ENCODE measurements around the gene SPTSSB. TPM values are rescaled to one million over a fixed set of nuclear protein-coding genes. Genes with fewer than 3 reads are reported as not detected.

Gene SPTSSB
- total RNA-seq, 1 donor from 2014 or later, result 0.42 TPM

DNA sequence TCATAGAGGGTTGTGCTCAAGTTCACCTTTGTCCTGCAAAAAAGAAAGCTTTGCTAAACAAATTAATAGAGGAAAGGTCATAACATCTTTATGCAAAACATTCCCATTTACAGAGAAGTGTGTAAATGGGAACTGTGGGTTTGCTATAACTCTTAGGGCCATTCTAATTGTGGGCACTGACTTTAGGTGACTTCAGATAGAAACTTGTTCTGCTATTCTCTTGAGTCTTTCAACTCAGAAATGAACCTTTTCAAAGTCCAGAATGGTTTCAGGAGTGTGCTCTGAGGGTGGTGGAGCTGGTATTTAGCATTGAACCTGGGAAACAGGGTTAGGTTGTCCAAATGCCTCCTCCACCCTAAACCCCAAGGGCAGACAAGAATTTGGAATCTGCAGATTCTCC, 34.0 kb downstream of the SPTSSB start:
- H3K27me3 Mint-ChIP-seq (ENCODE audit: low read depth), result no peaks in the 10 kb centered on the region
- no peak overlapping the region for H3K4me3 Mint-ChIP-seq
- H3K27ac Mint-ChIP-seq (ENCODE audit: unreplicated experiment), result no peak overlapping the region
- no peaks in the 10 kb centered on the region for H3K9me3 Mint-ChIP-seq
- no peaks in the 10 kb centered on the region for H3K4me1 Mint-ChIP-seq
- no peaks in the 10 kb centered on the region for H3K36me3 Mint-ChIP-seq (ENCODE audit: low read depth)
- TF ChIP-seq, protein P1, sequence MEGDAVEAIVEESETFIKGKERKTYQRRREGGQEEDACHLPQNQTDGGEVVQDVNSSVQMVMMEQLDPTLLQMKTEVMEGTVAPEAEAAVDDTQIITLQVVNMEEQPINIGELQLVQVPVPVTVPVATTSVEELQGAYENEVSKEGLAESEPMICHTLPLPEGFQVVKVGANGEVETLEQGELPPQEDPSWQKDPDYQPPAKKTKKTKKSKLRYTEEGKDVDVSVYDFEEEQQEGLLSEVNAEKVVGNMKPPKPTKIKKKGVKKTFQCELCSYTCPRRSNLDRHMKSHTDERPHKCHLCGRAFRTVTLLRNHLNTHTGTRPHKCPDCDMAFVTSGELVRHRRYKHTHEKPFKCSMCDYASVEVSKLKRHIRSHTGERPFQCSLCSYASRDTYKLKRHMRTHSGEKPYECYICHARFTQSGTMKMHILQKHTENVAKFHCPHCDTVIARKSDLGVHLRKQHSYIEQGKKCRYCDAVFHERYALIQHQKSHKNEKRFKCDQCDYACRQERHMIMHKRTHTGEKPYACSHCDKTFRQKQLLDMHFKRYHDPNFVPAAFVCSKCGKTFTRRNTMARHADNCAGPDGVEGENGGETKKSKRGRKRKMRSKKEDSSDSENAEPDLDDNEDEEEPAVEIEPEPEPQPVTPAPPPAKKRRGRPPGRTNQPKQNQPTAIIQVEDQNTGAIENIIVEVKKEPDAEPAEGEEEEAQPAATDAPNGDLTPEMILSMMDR (conservative IDR thresholded peaks at IDR 0.05), result no peak
- DNase-seq (ENCODE audit: low read depth, low spot score), result no peak

DNA sequence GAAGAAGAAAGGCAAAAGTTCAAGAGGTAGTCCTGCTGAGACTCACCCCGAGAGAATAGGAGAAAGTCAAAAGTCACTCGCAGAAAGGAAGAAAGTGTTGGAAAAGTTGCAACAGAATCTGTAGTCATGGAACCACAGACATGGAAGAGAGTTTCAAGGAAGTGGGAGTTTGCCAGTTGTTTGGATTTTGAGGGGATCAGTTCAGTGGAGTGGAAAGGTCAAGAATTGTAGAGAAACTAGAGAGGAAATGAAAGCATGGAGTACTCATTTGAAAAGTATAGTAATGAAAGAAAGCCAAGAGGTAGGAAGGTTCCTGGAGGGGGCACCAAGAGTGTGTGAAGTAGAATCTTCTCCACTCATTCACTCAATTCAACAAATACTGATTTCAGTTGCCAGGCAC, 34.7 kb downstream of the SPTSSB start:
- H3K27ac Mint-ChIP-seq (ENCODE audit: unreplicated experiment), result no peak overlapping the region
- H3K4me1 Mint-ChIP-seq, result no peaks in the 10 kb centered on the region
- DNase-seq (ENCODE audit: low read depth, low spot score), result no peak
- H3K36me3 Mint-ChIP-seq (ENCODE audit: low read depth), result no peaks in the 10 kb centered on the region
- TF ChIP-seq, protein P1 (conservative IDR thresholded peaks at IDR 0.05), result no peak
- H3K27me3 Mint-ChIP-seq (ENCODE audit: low read depth), result no peaks in the 10 kb centered on the region
- H3K4me3 Mint-ChIP-seq, result no peak overlapping the region
- H3K9me3 Mint-ChIP-seq, result no peaks in the 10 kb centered on the region

DNA sequence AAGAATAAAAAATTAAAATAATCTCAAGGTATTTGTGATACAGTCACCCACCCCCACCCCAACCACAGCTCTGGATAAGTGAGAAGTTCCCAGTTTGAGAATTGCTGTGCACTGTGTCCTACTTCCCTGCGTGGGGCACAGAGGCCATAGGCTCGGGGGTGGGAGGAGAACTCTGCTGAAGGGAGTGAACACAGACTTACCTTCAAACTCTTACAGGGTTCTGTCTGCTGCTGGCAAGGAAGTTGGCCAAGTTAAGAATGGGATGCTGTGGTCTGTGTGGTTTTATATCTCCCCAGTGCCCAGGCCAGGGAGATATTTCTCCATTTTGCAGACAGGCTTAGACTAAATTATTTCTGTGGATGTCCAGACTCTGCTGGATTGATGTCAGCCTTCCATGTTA, 37.6 kb downstream of the SPTSSB start:
- no peak overlapping the region for H3K4me3 Mint-ChIP-seq
- DNase-seq (ENCODE audit: low read depth, low spot score), result no peak
- H3K27ac Mint-ChIP-seq (ENCODE audit: unreplicated experiment), result no peak overlapping the region
- no peaks in the 10 kb centered on the region for H3K27me3 Mint-ChIP-seq (ENCODE audit: low read depth)
- H3K4me1 Mint-ChIP-seq, result no peaks in the 10 kb centered on the region
- H3K9me3 Mint-ChIP-seq, result no peaks in the 10 kb centered on the region
- no peaks in the 10 kb centered on the region for H3K36me3 Mint-ChIP-seq (ENCODE audit: low read depth)
- TF ChIP-seq, protein P1 (conservative IDR thresholded peaks at IDR 0.05), result no peak

DNA sequence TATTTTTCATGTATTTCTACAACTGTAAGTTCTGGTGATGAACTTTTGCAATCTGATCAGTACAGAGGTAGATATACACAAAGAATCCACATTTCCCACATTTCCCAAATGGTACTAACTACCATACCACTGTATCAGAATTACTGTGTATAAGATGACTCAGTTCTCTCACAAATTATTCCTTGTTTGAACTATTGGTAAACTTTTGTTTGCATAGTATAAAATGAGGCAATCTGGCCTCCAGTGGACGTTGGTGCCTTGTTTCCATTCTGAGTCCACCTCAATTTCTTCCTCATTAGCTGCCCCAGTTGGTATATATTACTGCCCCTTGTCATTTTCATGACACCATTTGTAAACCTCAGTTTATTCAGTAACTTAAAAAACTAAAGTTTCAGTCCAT, 38.5 kb downstream of the SPTSSB start:
- Mint-ChIP-seq H3K27ac (ENCODE audit: unreplicated experiment) (no peak overlapping the region), H3K27me3 (ENCODE audit: low read depth) (no peaks in the 10 kb centered on the region), H3K4me3 (no peak overlapping the region), H3K4me1 (no peaks in the 10 kb centered on the region), H3K9me3 (no peaks in the 10 kb centered on the region), H3K36me3 (ENCODE audit: low read depth) (no peaks in the 10 kb centered on the region)
- DNase-seq (ENCODE audit: low read depth, low spot score), result no peak
- TF ChIP-seq, protein P1 (conservative IDR thresholded peaks at IDR 0.05), result no peak

DNA sequence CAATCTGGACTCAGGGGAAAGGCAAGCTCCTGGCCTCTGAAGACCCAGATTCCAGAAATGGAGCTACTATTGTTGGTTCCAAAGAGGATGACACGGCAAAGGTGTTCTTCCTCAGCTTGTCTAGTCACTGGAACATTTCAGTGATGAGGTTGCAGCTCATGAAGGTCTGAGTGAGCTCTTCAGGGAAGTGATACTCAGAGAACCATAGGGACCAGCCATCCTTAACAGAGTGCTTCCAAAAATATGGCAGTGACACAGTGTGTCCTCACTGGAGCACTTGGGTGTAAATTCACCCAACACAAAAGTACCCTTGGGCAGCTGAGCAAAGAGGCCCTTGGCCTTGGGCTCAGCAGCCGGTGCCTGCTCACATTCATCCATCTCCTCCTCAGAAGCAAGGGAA, 46.3 kb downstream of the SPTSSB start:
- H3K4me3 Mint-ChIP-seq, result no peak overlapping the region
- no peaks in the 10 kb centered on the region for H3K27me3 Mint-ChIP-seq (ENCODE audit: low read depth)
- TF ChIP-seq, protein P1 (conservative IDR thresholded peaks at IDR 0.05), result no peak
- H3K27ac Mint-ChIP-seq (ENCODE audit: unreplicated experiment), result no peak overlapping the region
- no peak for DNase-seq (ENCODE audit: low read depth, low spot score)
- H3K36me3 Mint-ChIP-seq (ENCODE audit: low read depth), result no peaks in the 10 kb centered on the region
- H3K4me1 Mint-ChIP-seq, result no peaks in the 10 kb centered on the region
- H3K9me3 Mint-ChIP-seq, result no peaks in the 10 kb centered on the region
